ENCODE results near the gene ZNF90. TPM values are rescaled to one million over a fixed set of nuclear protein-coding genes. Genes with fewer than 3 reads are reported as not detected.
"Not testable (repeated sequence)": the region's sequence is repeated elsewhere in the genome, so short reads cannot be mapped to it uniquely, and the experiment has no call there.

The ZNF90 gene
- polyA plus RNA-seq, 3 donors, result 0.45 to 1.4 (median 0.48) TPM

DNA sequence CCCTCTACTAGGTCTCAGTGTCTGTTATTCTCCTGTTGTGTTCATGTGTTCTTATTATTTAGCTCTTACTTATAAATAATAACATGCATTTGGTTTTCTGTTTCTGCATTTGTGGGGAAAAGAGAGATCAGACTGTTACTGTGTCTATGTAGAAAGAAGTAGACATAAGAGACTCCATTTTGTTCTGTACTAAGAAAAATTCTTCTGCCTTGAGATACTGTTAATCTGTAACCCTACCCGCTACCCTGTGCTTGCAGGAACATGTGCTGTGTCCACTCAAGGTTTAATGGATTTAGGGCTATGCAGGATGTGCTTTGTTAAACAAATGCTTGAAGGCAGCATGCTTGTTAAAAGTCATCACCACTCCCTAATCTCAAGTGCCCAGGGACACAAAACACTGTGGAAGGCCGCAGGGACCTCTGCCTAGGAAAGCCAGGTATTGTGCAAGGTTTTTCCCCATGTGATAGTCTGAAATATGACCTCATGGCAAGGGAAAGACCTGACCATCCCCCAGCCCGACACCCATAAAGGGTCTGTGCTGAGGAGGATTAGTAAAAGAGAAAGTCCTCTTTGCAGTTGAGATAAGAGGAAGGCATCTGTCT, 4.5 kb downstream of the ZNF90 start:
- WGBS, 3 donors, result 61 to 80% (median 63%) methylated on average over 3 of the region's 3 CpGs
- not testable (repeated sequence) for H3K27ac ChIP-seq (ENCODE audit: low read depth, low read length)

DNA sequence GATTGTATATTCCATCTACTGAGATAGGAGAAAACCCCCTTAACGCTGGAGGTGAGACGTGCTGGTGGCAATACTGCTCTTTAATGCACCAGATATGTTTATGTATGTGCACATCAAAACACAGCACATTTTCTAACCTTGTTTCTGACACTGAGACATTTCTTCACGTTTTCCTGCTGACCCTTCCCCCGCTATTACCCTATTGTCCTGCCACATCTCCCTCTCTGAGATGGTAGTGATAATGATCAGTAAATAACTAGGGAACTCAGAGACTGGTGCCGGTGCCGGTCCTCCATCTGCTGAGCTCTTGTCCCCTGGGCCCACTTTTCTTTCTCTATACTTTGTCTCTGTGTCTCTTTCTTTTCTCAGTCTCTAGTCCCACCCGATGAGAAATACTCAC, 5.1 kb downstream of the ZNF90 start:
- H3K27ac ChIP-seq (ENCODE audit: low read depth, low read length), result not testable (repeated sequence)
- 53 to 70% (median 64%) methylated on average over 7 of the region's 7 CpGs for WGBS, 3 donors

- 87 to 96% (median 93%) methylated on average over 3 of the region's 3 CpGs for WGBS, 3 donors
- H3K27ac ChIP-seq (ENCODE audit: low read depth, low read length), result no peak overlapping the region
Observed at GRCh38 chr19:20102097-20102496, 24.3 kb downstream of the ZNF90 start.

DNA sequence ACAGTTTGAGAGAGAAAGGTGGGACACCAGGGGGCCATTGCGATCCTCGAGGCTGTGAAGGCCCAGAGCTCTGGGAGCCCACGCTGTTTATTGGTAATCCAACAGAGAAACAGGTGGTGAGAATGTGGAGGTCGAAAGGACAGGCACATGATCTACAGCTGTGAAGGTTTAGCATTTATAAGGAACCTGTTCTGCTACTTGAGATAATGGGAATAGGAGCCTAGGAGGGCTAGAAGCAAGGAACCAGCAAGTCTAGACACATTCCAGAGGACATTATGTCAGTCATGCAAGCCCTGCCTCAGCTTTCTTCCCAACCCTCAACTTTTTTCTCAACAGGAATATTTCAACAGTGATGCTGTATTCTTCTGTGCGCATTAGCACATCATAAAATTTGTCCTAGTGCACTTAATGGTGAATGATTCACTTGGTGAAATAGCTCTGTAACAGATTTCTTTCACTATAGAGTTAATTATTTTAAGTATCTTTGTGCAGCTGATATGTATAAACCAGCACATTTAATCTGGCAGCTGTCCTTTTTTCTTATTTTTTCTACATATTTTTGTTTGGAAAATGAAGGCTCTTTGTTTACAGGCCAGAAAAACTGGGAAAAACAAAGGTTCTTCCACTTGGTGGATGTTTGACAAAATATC, 25.4 kb downstream of the ZNF90 start:
- no peak overlapping the region for H3K27ac ChIP-seq (ENCODE audit: low read depth, low read length)
- 87 to 93% (median 90%) methylated on average over 5 of the region's 5 CpGs for WGBS, 3 donors

DNA sequence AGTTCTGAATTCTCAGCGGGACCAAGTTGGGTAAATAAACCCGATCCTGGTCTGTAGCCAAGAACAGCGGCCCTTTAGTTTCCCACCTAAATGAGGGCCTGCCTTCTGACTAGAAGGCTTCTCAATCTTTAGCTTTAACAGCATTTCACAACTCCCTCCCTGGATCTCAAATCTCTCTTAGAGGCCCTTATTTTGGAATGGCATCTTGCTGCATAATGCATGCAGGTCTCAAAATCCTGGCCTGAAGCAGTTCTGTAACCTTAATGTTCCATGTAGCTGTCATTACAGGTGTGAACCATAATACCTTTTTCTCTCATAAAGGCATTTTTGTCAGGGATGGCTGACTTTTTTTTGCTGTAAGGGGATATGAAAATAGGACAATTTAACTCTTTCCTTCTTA, 29.5 kb downstream of the ZNF90 start:
- no peak overlapping the region for H3K27ac ChIP-seq (ENCODE audit: low read depth, low read length)
- 80 to 98% (median 98%) methylated on average over 3 of the region's 3 CpGs for WGBS, 3 donors

- 97 to 98% (median 97%) methylated on average over 6 of the region's 6 CpGs for WGBS, 3 donors
- not testable (repeated sequence) for H3K27ac ChIP-seq (ENCODE audit: low read depth, low read length)
Observed at GRCh38 chr19:20118064-20118839, 40.5 kb downstream of the ZNF90 start.

DNA sequence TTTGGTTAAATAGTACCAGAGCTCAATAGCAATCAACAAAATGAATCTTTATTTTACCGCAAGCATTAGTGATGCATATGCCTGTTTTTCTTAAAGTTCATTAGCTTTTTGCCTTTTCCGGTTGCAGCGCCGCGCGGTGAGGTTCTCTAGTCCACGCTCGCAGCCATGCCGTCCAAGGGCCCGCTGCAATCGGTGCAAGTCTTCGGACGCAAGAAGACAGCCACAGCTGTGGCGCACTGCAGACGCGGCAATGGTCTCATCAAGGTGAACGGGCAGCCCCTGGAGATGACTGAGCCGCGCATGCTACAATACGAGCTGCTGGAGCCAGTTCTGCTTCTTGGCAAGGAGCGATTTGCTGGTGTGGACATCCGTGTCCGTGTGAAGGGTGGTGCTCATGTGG, 47.1 kb downstream of the ZNF90 start:
- 98% methylated on average over 23 of the region's 23 CpGs for WGBS, 3 donors
- no peak overlapping the region for H3K27ac ChIP-seq (ENCODE audit: low read depth, low read length)

DNA sequence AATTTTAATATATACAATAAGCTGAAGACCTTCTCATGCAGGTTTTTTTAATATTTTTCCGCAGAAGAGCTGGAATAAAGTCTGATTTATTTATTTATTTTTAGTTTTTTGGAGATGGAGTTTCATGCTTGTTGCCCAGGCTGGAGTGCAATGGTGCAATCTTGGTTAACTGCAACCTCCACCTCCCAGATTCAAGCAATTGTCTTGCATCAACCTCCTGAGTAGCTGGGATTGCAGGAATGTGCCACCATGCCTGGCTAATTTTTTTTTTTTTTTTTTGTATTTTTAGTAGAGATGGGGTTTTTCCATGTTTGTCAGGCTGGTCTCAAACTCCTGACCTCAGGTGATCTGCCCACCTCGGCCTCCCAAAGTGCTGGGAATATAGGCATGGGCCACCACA, 55.1 kb downstream of the ZNF90 start:
- H3K27ac ChIP-seq (ENCODE audit: low read depth, low read length), result not testable (repeated sequence)
- 82 to 85% (median 83%) methylated on average over 2 of the region's 2 CpGs for WGBS, 3 donors

- not testable (repeated sequence) for H3K27ac ChIP-seq (ENCODE audit: low read depth, low read length)
- WGBS, 3 donors, result 94 to 99% (median 97%) methylated on average over 6 to 23 of the region's 29 CpGs
Observed at GRCh38 chr19:20137714-20138113, 59.9 kb downstream of the ZNF90 start.

DNA sequence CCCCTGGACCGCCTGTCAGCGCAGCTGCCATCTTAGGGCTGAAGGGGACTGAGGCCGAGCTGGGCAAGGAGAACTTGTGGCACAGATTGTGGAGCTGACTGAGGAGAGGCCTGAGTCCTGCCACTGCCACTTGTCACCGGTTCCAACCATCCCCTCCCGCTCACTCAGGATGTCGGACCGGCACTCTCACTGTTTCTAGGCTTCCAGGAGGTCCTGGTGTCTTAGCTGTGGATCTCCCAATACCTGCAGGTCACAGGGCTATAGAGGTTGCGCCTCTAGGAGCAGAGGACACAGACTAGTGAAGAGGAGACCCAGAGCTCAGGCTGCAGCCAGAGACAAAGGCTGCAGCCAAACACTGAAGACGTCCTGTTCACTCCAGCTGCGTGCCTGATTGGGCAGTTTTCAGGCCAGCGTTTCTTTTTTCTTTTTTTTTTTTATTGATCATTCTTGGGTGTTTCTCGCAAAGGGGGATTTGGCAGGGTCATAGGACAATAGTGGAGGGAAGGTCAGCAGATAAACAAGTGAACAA, 73.9 kb downstream of the ZNF90 start:
- 74 to 86% (median 78%) methylated on average over 12 of the region's 12 CpGs for WGBS, 3 donors
- H3K27ac ChIP-seq (ENCODE audit: low read depth, low read length), result no peak overlapping the region

- 51 to 80% (median 79%) methylated on average over 10 to 12 of the region's 15 CpGs for WGBS, 3 donors
- not testable (repeated sequence) for H3K27ac ChIP-seq (ENCODE audit: low read depth, low read length)
Observed at GRCh38 chr19:20152506-20152905, 74.7 kb downstream of the ZNF90 start.

- no peak overlapping the region for H3K27ac ChIP-seq (ENCODE audit: low read depth, low read length)
- 93 to 96% (median 93%) methylated on average over 4 of the region's 4 CpGs for WGBS, 3 donors
Observed at GRCh38 chr19:20153281-20153680, 75.5 kb downstream of the ZNF90 start.

DNA sequence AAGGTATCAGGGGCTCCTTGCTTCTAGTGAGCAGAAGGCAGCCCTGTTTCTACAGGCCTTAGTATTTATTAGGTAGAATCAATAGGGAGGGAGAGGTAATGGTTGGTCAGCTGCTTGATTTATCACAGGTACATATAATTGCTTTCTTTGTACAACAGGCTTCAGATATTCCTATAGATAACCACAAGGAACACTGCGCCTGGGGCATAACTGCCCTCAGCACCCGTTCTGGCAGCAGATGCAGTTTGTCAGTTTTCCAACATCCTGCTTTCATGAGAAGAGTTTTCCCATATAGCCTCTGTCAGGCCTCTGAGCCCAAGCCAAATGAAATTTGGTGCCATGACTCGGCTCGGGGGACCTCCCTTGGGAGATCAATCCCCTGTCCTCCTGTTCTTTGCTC, 76.8 kb downstream of the ZNF90 start:
- WGBS, 3 donors, result 76 to 86% (median 81%) methylated on average over 4 of the region's 4 CpGs

DNA sequence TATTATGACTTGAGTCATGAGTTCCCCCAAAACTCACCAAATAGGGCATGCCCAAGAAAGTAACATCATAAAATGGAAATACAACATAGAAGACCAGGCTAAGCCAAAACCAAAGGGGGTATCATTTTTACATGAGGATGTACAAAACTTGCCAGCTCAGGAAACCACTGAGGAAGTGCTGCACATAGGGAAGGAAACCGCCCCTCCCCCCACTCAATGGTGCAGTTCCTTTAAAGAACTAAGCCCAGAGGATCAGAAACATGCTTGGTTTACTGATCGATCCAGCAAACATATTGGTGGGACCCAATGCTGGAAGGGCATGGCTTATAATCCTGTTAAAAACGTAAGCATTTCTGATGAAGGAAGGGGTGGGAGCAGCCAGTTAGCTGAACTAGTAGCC, 85.0 kb downstream of the ZNF90 start:
- WGBS, 3 donors, result 51 to 74% (median 69%) methylated on average over 3 of the region's 3 CpGs
- no peak overlapping the region for H3K27ac ChIP-seq (ENCODE audit: low read depth, low read length)

More for the DNA sequence above, 76.8 kb downstream of the ZNF90 start:
- no peak overlapping the region for H3K27ac ChIP-seq (ENCODE audit: low read depth, low read length)

- 89 to 97% (median 91%) methylated on average over 1 of the region's 1 CpG for WGBS, 3 donors
- H3K27ac ChIP-seq (ENCODE audit: low read depth, low read length), result no peak overlapping the region
Observed at GRCh38 chr19:20164456-20164855, 86.7 kb downstream of the ZNF90 start.

DNA sequence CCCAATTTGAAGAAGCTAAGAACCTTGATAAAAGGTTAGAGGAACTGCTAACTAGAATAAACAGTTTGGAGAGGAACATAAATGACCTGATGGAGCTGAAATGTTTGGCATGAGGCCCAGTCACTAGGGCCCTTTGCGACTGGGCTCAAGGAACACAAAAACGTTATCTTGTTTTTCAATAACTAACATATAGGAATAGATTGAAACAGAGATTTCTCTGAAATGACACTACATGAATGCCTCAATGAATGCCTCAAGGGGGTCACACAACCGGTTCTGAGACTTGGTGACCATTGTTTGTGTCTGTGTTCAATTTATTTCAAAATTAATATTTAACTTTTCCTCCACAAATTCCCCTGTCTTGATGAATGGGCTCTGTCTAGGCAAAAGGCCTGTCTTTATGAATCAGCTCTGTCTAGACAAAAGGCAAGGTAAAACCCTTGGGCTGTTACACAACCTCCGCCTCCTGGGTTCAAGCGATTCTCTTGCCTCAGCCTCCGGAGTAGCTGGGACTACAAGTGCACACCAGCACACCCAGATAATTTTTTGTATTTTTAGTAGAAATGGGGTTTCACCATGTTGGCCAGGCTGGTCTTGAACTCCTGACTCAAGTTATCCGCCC, 88.3 kb downstream of the ZNF90 start:
- 47 to 90% (median 84%) methylated on average over 7 of the region's 7 CpGs for WGBS, 3 donors
- no peak overlapping the region for H3K27ac ChIP-seq (ENCODE audit: low read depth, low read length)

DNA sequence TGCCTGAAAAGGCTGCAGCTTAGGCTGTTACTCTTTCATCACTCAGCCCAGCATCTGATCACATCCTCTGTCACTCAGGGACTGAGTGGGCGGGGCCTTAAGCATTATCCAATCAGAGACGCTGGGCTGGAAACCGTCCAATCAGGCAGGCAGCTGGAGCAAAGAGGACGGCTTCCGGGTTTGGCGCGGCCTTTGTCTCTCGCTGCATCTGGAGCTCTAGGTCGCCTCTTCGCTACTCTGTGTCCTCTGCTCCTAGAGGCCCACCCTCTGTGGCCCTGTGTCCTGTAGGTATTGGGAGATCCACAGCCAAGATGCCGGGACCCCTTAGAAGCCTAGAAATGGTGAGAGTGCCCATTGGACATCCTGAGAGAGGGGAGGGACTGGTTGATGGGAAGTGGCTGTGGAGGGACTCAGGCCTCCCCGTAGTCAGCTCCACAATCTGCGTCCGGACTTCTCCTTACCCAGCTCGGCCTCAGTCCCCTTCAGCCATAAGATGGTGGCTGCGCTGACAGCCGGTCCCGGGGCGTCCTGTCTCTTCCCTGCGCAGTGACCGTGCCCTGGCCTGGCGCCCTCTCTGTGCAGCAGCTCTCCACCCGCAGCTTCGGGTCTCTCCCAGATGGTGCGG, 89.3 kb downstream of the ZNF90 start, which contains the start of gene ZNF486:
Gene ZNF486 (plus strand): TSS at position 195 of the 625 bp plus-strand sequence. CDS start 117 bp downstream, at position 312.
- WGBS, 3 donors, result 0 to 3% (median 2%) methylated on average over 25 of the region's 25 CpGs
- H3K27ac ChIP-seq (ENCODE audit: low read depth, low read length), result no peak within 1 kb of the TSS

DNA sequence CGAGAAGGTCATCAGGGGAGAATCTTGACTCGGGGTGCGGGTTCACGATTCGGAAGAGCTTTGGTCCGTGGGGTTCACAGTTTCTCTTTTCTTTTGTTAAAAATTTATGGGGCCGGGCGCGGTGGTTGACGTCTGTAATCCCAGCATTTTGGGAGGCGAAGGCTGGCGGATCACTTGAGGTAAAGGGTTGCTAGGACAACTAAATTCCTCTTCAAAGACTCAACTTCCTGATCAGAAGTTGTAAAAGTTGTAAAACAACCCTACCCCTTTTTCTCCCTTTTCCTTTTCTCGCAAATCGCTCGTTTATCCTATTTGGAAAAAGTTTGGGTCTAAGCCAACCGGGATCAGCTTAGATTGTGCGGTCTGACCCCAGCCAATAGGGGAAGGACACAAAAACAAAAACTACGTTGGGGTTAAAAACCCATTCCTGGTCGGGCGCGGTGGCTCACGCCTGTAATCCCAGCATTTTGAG, 89.9 kb downstream of the ZNF90 start:
- 13 to 17% (median 15%) methylated on average over 22 of the region's 22 CpGs for WGBS, 3 donors

More for the DNA sequence above, 89.9 kb downstream of the ZNF90 start:
- no peak overlapping the region for H3K27ac ChIP-seq (ENCODE audit: low read depth, low read length)

Measured in adipose tissue (tissue), 3 donors.